HG03045 (cell line): ENCODE results near the gene TRH.

Source experiments
- ATAC-seq: cut with Tn5 transposase; IDR thresholded peaks from one replicate; pipeline ENCODE4 v1.9.1; 2021; ENCODE audit warnings: mild to moderate bottlenecking, moderate library complexity; ENCODE audit not compliant: unreplicated experiment

Gene TRH, protein sequence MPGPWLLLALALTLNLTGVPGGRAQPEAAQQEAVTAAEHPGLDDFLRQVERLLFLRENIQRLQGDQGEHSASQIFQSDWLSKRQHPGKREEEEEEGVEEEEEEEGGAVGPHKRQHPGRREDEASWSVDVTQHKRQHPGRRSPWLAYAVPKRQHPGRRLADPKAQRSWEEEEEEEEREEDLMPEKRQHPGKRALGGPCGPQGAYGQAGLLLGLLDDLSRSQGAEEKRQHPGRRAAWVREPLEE

DNA sequence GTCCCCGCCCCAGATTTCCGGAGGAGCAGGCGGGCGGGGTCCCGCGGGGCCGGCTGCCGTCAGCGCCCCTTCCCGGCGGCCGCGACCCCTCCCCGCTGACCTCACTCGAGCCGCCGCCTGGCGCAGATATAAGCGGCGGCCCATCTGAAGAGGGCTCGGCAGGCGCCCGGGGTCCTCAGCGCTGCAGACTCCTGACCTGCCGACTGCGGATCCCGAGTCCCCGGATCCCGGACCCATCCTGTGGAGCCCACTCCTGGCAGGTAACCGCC is at the start of gene TRH:
TRH (plus strand) TSS at position 157 of the 269 bp plus-strand sequence. CDS start 1,097 bp downstream, outside the sequence.
- ATAC-seq = no peak

DNA sequence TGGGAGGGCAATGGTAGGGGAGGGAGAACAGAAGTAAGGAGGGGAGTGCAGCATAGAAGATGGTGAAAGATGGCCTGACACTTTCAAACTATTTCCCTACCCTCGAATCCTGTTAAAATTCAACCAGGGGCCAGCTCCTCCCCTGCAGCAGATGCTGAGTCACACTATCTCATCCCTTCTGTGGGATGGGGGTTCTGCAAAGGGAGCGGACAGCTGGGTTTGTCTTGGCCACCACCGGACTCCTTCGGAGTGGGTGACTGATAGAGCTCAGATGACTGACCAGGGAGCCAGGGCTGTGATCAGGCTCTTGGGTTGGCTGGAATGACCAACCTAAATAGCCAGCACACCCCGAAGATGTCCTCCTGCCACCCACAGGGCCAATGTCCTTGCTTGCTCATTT is 47.4 kb upstream of the TRH start:
- ATAC-seq = no peak

DNA sequence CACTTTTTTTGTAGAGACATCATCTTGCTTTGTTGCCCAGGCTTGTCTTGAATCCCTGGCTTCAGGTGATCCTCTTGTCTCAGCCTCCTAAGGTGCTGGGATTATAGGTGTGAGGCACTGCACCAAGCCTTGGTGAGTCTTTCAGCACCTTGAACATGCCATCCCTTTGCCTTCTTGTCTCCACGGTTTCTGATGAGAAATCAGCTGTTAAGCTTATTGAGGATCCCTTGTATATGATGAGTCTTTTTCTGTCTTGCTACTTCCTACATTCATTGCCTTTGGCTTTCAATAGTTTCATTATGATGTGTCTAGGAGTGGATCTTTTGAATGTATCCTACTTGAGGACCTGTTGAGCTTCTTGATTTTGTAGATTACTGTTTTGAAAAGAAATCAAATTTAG is 45.1 kb upstream of the TRH start:
- no peak for ATAC-seq

DNA sequence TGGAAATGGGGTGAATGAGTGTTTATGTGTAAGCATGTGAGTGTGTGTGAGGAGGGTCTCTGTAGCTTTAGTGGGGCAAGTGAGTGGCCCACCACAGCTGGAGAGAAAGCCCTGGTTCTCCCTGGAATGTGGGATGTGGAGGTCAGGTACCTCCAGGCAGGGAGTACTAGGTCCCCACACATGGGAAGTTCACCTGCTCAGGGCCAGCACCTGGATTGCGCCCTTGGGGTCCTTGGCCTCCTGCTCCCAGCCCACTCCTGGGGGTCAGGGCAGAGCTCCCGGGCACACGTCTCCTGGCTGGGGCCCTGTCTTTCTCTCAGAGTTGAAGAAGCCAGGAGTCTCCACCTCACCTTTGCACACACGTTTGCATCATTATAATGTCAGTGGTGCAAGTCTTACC is 41.0 kb upstream of the TRH start:
- no peak for ATAC-seq

DNA sequence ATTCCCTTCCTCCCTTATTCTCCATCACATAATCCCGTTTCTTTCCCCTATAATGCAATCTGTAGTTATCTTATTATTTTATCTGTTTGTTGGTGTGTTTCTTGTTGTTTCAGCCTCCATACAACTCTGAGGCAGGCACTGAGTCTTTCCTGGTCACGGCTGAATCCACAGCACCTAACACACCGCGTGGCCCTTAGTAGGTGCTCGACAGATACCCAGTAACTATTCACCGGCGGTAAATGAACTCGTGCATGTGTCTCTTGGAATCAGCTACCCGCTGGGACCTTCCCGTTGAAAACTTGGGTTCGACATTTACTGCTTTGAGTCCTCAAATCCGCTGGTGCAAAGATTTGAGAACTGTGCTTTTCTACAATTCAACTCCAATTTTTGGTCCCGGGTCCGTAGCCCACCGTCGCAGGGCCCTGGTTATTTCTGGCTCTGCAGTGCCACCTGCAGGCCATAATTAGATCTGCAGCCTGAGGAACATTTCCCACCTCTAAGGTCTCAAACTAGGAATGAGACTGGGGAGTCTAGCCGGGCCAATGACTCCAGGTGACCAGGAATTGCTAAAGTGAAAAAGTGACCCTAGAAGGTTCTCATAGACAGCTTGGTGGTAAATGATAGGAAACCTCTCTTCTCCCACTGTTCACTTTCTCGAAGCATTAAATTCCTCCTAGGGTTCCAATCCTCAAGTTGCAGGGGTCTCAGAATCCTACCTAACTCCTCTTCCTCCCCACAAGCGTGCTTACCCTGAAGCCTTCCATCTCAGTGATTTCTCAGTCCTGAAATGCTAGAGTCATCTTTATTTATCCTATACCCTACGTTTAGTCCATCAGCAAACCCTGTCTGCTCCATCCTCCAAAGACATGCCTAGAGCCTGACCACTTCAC is 40.0 kb upstream of the TRH start:
- ATAC-seq = no peak

DNA sequence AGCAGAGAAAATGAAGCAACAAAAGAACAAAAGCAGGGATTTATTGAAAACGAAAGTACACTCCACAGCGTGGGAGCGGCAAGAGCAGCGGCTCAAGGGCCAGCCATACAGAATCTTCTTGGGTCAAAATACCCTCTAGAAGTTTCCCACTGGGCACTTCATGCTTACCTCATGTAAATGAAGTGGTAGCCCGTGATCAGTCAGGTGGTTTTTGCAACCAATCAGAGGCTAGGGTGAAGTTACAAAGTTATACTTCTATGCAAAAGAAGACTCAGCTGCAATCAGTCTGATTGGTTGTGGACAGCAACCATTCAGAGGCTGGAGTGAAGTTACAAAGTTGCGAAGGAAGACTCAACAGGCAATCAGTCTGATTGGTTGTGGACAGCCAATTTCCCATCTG is 37.8 kb upstream of the TRH start:
- ATAC-seq = no peak

DNA sequence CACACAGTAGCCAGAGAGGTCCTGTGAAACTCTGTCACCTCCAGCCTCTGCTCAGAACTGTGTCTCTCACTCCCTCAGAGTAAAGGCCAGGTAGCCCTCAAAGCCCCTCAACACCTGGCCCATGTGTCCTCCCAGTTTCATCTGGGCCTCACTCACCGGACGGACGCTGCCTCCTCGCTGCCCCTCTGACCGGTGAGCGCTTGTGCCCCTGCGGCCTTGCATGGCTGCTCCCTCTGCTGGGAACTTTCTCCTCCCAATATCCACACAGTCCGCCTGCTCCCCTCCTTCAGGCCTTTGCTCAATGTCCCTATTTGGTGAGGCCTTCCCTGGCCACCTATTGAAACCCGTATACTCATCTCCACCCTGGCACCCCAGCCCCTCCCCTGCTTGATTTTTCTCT is 36.8 kb upstream of the TRH start:
- ATAC-seq = no peak

DNA sequence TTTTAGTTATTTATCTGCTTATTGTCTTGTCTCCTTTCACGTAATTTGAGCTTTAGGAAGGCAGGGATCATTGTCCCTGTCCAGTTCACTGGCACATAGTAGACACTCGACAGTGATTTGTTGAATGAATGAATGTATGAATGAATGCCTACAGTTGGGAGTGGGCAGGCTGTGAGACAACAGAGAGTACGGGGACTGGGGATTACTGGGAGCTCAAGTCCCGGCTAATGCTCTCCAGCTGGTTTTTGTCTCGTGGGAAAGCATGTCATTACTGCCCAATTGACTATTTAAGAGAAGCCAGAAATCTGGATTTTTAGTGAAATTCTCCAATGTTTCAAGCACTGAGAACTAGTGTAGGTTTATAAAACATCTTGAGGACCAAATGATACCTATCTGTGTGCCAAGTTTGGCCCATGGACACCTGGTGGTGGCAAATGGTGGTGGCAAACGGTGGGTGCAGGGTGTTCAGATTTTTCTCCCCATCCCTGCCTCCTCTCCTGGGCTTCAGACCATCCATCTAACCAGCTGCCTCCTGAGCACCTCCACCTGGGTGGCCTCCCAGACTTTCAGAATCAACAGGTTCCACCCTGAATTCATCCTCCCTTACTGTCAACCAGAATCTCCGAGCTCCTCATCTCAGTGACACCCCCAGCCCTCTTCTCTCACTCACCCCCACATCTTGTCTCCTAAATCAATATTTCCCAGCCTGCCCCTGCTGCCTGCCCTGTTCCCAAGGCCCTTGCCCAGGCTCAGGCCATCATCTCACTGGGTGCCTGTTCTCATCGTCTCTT is 36.2 kb upstream of the TRH start:
- no peak for ATAC-seq

DNA sequence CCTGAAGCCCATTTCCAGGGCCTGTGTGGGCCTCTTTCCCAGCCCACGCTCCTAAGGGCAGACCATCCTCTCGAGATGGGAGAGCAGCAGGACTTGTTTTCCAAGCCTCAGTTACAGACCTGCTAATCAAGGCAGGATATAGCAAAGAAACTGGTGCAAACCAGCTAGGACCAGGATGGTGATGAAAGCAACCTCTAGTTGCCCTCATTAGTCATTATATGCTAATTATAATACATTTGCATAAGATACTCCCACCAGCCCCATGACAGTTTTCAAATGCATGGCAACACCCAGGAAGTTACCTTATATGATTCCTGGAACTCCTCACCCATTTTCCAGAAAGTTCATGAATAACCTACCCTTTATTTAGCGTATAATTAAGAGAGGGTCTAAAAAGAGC is 34.4 kb upstream of the TRH start:
- no peak for ATAC-seq

DNA sequence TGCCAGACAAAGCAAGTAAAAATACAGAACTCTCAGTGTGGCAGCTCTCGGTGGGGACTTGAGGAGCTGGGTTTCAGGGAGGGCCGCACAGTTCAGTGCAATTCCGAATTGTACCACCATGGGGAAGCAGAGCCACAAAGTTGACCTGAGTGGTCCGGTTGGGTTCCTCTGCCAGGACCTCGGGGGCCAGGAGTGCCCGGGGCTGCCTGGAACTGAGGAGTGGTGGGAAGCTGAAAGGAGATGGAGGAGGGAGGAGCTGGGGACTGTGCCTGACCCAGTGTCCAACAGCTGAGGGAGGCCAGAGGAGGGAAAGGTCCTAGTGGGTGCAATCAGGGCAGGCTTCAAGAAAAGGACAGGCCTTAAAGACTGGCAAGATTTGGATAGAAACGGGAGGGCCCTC is 32.2 kb upstream of the TRH start:
- no peak for ATAC-seq

DNA sequence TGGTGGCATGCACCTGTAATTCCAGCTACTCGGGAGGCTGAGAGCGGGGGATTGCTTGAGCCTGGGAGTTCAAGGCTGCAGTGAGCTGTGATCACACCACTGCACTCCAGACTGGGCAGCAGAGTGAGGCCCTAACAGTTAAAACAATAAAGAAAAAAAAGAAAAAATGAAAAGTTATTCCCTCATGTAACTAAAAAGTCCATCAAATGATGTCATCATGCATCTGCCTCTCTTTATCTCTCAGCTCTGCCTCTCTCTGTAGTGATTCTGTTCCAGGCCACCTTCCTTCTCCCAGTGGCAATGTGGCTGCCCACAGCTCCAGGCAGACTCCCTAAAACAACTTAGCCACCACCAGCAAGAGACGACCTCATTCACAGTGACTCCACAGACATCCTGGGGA is 31.5 kb upstream of the TRH start:
- no peak for ATAC-seq

DNA sequence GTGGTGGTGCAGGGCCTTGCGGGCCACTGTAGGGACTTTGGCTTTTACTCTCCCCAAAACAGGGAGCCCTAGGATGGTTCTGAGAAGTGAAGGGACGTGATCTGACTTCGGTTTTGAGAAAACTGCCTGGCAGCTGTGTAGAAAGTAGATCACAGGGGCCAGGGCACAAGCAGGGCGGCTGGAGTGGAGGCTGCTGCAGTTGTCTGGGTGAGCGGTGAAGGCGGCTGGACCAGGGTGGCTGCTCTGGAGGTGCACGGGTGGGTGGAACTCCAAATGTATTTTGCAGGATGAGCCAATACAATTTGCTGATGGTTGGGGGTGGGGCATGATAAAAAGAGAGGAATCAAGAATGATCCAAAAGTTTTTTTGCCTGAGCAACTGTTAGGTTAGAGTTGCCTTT is 29.8 kb upstream of the TRH start:
- no peak for ATAC-seq

DNA sequence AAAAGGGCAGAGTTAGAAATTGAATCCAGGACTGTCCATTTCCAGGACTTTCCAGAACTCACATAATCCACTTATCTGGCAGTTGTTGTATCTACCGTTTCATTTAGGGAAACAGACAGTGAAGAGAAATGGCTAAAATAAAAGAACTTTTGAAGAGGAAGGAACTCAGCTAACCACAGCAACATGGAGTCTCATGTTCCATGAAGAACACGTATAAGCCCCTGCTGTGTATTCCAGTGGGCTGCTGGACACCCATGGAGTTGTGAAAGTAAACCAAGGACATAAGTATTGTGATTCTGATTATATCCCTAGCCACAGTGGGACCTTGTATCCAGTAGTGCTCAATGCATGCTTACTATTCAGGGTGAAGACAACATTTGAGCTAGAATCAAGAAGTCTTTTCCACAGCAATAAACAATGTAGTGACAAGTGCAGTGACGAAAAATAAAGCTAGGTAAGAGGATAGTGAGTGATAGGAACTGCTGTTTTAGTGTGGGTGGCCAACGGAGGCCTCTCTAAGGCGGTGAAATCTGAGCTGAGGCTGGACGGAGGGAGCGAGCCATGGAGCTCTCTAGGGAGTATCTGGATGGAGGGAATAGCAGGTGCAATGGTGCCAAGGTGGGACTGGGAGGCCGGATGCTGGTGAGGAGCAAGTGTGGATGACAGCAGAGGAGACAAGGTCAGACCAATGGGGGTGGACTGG is 26.8 kb upstream of the TRH start:
- no peak for ATAC-seq

DNA sequence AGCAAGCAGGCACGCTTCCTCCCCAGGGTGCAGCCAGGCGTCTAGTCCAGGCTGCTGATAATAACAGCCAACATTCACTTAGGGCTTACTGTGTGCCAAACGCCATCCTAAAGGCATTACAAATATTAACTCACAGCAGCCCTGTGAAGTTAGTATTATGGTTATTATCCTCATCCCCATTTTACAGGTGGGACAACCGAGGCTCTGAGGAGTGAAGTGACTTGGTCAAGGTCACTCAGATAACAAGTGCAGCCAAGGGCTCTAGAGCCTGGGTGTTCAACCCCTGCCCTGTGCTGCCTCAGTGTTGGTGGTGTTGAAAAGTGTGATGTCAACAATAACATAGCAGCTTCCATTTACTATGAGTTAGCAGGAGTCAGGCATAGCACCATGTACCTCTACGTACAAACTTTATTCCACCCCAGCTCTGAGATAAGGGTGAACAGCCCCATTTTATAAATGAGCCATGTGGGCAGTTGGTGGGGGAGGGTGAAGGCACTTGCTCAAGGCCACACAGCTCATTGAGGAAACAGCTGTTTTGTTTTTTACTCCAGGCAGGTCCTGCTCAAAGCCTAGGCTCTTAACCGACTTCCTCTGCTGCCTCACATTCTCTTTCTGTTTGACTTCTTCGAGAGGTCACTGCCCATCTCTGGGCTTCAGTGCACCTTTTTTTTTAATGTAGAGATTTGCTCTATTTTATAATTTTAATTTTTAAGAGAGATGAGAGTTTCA is 24.0 kb upstream of the TRH start:
- ATAC-seq = no peak

DNA sequence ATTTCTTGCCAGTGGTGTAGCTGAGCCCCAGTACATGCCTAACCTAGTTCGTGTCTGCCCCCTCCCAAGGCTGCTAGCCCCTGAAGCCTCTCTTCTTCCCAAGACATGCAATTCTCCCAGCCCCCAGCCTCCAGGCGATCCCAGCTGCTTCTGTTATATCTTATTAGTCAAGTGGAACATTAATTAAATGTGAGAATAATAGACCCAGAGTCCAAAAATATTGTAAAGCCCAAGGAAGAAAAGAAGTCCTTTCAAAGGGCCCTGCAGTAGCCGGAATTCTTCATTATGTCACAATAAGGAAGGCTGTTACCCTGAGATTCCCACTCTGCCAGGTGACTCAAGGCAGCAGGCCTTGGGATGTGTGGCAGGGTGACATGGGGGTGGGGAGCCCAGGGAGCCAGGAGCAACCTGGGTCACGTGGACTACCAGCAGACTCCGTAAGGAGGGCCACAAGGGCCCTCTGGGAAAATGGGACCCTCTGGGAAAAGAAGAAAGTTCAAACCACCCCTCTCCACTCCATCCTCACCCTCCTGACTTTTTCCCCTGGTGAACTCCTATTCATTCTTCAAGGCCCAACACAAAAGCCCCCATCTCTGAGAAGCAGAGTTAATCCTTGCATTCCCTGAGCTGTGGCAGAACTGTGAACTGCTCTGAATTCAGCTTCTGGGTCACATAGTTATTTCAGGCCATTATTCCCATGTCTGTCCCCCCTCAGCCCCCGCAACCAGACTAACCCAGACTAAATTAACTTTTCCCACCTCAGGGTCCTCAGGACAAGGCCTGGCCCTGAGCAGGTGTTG is 21.8 kb upstream of the TRH start:
- no peak for ATAC-seq

DNA sequence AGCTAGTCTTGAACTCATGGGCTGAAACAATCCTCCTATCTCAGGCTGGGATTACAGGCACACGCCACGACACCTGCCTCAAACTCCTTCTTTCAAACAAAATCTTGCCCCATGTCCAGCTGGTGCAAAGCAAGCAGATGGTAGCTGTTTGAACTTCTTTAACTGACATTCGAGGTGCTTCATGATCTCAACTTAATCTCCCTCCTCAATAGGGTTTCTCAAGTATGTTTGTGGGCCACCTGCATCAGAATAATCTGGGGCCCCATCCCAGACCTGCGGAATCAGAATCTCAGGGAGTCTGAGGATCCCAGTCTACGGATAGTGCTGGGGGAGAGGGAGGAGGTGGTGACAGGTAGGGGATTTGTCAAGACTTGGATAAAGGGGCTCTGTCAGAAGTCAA is 20.9 kb upstream of the TRH start:
- no peak for ATAC-seq

DNA sequence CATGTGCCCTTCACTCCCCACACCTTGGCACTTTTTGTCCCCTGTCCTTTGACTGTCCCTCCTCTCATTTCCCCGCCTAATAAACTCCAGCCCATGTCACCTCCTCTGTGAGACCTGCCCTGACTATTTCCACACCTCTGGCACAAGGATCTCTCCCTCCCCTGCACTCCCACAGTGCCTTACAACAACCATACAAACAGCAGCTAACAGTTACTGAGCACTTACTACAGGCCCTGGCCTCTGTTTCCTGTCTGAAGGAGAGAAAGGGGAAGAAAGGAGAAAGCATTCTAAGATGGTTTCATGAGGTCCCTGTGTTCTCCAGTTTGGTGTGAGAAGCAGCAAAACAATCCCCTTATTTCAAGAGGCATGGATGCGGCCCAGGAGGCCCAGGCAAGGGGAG is 20.0 kb upstream of the TRH start:
- no peak for ATAC-seq

DNA sequence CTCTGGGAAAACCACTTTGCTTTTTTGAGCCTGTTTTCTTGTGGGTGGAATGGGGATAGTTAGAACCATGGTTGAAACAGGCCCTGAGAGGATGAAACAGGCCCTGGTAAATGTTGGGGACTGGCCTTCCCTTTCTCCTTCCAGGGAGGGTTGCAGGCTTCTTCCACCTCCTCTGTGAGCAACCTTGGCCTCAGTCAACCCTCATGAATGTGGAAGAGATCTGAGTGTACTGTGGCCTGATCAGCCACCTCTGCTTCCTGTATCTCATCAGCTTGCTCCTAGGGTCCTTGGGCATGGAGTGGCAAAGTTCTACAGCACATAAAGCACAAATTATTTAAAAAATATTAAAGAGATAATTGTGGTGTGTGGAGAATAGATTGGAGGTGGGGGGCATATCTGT is 17.6 kb upstream of the TRH start:
- no peak for ATAC-seq

DNA sequence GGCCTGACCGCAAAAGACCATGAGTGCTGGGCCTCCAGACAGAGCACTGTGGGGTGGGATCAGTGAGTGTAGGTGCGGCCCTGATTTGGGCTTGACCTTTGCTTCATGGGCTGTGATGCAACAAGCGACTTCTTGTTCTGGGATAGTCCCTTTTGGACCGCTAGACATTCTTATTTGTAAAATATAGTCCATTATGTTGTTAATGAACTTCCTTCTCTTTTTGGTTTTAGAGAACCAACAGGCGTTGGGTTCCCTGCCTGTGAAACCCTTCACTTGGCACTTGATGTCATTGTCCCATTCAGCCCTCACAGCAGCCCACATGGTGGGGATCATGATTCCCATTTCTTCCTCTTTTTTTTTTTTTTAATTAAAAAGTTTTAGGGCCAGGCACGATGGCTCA is 15.8 kb upstream of the TRH start:
- no peak for ATAC-seq

DNA sequence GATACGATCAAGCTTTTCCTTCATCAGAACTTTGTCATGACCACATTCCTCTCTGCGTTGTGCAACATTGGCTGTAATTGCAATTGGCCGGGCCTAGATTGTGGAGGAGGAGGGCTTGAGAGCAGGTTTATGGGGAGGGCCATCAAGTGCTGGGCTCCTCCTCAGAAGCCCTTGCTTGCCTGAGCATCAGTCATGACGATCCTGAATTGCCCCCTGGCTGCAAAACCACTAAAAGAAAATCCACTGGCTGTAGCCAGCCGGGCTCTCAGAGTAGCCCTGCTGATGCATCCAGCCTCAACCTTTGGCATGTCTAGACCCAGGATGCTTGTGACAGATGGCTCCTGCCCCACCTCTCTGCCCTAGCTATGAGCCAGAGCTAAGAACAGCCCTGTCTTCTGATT is 13.4 kb upstream of the TRH start:
- no peak for ATAC-seq
